GM18505 (cell line): ENCODE measurements around the gene EED.
"Not testable (repeated sequence)": the region's sequence is repeated elsewhere in the genome, so short reads cannot be mapped to it uniquely, and the experiment has no call there.

Experiments
- ATAC-seq: cut with Tn5 transposase; IDR thresholded peaks from one replicate; pipeline ENCODE4 v1.9.1; 2021; ENCODE audit not compliant: unreplicated experiment
- POLR2A ChIP-seq: IDR thresholded peaks from 4 replicates; pipeline ENCODE4 v1.6.1; 2011; ENCODE audit warnings: borderline replicate concordance; ENCODE audit not compliant: insufficient read depth, insufficient read length; ENCODE audit errors: extremely low read depth

Gene EED

DNA sequence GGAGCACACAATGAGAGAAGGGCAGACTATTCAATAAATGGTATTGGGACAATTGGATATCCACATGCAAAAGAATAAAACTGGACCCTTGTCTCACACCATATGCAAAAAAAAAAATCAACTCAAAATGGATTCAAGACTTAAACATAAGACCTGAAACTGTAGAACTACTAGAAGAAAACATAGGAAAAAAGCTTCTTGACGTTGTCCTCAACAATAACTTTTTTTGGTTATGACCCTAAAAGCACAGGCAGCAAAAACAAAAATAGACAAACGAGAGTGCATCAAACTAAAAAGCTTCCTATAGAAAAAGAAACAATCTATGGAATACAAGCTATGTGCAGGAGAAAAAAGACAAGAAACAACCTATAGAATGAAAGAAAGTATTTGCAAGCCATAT, 37.1 kb upstream of the EED start:
- no peak for TF ChIP-seq POLR2A
- no peak for ATAC-seq

DNA sequence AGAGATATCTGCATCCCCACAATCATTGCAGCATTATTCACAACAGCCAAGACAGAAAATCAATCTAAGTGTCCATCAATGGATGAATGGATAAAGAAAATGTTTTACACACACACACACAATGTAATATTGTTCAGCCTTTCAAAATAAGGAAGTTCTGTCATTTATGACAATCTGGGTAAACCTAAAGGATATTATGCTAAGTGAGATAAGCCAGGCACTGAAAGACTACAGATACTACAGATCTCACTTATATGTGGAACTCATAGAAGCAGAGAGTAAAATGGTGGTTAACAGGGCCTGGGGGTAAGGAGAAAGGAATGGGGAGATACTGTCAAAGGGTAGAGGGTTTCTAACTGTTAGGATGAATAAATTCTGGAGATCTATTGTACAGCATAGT, 36.0 kb upstream of the EED start:
- ATAC-seq: no peak
- no peak for TF ChIP-seq POLR2A

DNA sequence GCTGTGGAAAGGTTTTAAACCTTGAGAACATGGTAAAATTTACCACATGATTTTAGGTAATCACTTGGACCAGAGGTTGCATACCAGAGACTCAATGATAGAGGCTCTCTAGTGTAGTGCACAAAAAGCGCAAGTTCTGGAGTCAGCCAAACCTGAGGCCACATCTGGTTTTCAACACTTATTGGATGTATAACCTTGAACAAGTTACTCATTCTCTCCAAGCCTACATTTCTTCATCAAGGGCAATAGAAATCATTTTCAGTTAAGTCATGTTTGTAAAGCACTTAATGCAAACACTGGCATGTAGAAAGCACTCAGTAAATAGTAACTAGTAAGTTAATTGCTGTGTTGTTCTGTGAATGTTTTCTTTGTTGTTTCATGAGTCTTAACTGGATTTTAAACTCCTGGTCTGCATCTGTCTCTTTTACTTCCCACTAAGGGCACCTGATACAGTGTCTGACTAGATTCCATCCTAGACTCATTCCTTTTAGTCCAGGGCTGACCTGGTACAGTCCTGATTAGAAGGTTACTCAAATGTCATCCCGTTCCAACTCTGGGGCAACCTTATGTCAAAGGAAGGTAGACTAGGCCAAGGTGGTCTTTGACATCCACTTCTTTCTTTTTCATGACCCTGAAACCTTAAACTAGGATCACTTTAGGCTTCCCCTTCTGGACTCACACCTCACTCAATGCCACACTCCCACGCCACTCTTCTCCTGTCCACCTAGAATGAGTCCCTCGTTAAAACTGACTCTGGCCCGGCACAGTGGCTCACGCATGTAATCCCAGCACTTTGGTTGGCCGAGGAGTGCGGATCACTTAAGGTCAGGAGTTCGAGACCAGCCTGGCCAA, 34.5 kb upstream of the EED start:
- no peak for TF ChIP-seq POLR2A
- ATAC-seq: no peak

DNA sequence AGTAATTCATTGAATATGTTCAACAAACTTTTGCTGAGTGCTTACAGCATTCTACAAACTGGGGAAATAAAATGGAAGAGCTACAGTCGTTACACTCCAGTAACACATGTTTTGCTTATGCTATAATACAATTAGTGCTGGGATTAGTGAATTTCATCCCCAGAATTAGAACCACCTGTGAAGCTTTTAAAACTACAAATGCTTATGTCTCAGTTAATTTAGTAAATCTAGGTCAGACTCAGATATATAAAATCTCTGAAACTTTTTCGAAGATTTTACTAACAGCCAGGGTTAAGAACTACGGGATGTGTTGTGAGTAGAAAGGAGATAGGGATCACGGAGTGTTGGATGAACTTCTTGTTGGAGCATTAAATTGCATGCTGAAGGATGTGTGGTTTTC, 33.7 kb upstream of the EED start:
- TF ChIP-seq POLR2A: no peak
- no peak for ATAC-seq

DNA sequence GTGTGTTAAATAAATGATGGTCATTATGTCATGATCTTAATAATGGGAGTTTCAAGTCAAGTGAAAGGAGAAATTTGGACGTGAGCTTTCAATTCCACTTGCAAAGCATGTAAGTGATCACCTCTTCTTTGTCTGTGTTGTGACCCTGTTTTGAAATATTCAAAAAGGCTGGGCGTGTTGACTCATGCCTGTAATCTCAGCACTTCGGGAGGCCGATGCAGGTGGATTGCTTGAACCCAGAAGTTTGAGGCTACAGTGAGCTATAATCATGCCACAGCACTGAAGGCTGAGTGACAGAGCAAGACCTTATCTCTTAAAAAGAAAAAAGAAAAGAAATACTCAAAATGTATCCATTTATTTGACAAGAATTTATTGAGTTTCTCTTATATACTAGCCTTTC, 32.9 kb upstream of the EED start:
- no peak for TF ChIP-seq POLR2A
- peak; percentile 51 for ATAC-seq

DNA sequence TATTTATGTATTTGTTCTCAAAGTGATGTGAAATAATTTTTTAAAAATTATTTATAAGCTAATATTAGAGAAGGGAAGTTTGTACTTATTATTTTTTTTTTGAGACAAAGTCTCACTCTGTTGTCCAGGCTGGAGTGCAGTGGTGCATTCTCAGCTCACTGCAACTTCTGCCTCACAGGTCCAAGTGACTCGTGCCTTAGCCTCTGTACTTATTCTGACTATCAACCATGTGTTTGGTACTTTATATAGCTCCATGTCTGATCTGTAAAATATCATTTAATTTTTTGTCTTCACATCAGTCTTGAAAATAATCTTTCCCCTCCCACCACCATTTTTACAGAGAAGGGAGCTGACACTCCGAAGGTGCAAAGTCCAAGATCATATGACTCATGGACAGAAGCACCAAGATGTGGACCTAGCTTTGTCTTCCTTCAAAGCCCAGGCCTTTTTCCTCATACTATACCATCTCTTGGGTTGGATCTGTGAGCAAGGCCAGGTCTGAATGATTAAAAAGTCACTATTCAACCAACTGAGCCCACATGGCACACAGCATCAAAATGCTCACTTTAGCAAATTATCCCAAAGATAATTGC, 32.4 kb upstream of the EED start:
- TF ChIP-seq POLR2A: no peak

DNA sequence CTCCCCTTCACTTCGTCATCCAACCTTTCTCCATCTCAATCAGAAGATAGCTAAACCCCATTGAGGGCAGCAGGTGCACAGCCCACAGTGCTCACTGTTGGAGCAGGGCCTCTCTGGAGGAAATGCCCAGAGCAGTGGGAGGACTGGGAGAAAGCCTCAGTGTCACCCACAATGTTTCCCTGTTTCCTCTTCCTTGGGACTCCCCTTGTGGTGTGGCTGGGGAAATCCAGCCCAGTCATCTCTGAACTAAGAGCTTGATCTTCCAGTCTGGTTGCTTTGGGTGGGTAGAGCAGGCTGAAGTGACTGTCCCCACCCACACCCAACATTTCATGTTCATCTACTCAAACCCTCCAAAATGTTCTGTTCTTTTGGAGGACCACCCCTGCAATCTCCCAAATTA, 29.8 kb upstream of the EED start:
- peak; percentile 46 for ATAC-seq

More for the DNA sequence above, 32.4 kb upstream of the EED start:
- ATAC-seq: no peak

DNA sequence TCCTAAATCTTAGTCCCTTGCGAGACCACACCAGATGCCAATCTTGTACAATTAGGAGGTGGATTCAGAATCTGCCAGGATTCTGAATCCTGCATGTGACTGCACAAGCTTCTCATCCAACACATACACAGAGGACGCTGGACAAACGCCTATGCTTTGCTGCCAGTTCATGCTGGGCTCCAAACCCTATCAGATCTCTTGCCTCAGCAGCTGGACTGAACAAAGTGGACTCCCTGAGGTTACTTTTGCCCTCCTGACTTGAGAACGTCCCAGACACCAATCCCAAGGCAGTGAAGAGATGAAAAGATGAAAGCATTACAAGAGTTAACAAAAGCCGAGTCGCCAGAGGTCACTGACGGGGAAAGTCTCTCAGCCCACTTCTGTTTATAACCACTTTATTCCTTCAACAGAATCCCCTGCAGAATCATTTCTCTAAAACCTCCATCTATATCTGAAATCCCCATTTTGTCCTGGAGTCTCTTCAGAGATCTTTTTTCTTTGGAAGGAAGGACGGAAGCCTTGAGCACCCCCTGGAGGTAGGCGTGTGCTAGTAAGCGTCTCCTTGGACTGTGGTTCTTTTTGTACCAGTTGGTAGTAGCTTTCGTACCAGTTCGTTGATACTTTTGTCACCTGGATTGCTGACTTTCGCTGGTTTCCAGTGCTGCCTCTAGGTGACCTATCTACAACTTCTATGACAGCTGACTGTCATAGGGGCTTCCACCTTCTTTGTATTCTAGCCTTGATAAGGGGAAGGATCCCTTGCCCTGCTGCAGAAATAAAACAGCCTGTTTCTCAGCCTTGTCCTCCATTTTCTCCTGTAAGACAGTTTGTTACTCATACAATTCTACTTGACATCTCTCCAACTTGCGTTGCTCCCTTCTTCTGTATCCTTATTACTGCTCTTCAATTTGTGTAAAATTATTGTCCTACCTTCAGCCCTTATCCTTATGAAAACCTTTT, 26.1 kb upstream of the EED start:
- TF ChIP-seq POLR2A: no peak
- ATAC-seq: peak; percentile 42

More for the DNA sequence above, 29.8 kb upstream of the EED start:
- TF ChIP-seq POLR2A: no peak

DNA sequence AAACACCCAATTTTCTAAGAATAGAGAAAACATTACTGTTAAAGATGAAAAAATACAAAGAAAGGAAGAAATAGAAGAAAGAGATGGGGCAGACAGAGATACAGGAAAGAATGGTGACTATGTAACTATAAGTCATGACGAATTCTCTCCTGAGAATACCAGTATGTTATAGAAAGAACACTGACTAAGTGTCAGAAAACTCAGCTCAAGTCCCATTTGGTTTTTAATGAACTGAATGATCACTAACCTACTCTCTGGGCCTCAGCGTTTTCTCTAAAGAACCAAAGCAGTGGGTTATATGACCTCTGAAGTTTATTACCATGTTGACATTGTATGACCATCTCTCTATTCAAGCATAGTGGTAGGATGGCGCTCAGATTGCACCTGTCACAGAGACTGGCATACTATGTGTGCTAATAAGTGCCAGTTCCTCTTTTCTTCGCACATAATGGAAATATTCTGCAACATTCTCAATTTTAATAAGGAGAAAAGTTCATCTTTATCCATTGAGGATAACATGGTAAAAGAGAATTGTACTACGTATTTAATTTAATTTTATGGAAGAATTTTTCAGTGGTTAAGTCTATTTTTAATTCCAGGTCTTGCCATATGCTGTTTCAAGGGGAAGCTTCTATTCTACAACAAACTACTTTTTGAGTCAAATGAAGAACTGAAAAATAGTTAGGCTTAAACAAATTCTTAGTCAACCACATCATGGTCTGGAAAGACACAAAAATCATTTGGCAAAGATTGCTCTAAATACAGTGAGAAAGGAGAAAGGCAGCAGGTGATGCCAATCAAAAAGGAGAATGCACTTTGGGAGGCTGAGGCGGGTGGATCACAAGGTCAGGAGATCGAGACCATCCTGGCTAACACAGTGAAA, 25.0 kb upstream of the EED start:
- TF ChIP-seq POLR2A: no peak
- ATAC-seq: peak; percentile 77

DNA sequence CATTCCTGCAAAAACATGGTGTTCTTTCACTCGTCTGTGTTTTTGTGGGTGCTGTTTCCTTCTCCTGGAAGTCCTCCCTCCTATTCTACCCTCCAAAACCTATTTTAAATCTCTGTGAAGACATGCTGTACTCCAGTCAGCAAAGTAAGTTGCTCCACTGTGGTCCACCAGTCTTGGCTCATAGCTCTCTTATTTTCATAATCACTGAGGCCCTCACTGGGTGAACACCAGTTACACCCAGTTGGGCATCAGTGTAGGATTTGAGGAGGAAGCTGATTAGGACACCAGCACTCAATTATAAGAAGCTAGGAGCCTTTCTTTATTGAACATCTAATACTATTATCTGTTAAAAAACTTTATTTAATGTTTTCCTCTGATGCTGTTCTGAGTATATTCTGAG, 23.9 kb upstream of the EED start:
- TF ChIP-seq POLR2A: no peak
- no peak for ATAC-seq

DNA sequence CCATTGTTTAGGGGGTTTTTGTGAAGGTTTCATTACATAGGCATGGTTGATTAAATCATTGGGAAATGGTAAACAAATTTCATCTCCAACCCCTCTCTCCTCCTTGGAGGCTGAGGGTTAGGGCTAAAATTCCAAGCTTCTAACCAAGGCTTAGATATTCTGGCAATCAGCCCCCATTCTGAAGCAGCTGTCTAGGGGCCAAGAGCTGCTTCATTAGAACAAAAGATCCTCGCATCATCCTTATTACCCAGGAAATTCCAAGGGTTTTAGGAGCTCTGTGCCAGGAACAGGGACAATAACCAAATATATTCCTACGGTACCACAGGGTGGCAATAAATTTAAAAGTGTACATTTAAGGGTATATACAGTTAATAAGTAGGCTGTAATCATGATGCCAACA, 22.5 kb upstream of the EED start:
- ATAC-seq: no peak
- no peak for TF ChIP-seq POLR2A

DNA sequence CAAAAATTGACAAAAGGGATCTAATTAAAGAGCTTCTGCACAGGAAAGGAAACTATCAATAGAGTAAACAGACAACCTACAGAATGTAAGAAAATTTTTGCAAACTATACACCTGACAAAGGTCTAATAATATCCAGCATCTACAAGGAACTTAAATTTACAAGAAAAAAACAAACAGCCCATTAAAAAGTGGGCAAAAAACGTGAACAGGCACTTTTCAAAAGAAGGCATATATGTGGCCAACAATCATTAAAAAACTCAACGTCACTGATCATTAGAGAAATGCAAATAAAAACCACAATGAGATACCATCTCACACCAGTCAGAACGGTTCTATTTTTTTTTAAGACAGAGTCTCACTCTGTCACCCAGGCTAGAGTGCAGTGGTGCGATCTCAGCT, 20.0 kb upstream of the EED start:
- ATAC-seq: not testable (repeated sequence)

DNA sequence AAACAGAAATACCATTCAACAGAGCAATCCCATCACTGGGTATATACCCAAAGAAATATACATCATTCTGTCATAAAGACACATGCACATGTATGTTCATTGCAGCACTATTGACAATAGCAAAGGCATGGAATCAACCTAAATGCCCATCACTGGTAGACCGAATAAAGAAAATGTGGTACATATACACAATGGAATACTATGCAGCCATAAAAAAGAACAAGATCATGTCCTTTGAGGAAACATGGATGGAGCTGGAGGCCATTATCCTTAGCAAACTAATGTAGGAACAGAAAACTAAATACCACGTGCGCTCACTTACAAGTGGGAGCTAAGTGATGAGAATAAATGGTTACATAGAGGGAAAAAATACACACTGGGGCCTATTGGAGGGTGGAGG, 19.2 kb upstream of the EED start:
- not testable (repeated sequence) for ATAC-seq
